ENCODE data around the gene DOCK9.

DNA sequence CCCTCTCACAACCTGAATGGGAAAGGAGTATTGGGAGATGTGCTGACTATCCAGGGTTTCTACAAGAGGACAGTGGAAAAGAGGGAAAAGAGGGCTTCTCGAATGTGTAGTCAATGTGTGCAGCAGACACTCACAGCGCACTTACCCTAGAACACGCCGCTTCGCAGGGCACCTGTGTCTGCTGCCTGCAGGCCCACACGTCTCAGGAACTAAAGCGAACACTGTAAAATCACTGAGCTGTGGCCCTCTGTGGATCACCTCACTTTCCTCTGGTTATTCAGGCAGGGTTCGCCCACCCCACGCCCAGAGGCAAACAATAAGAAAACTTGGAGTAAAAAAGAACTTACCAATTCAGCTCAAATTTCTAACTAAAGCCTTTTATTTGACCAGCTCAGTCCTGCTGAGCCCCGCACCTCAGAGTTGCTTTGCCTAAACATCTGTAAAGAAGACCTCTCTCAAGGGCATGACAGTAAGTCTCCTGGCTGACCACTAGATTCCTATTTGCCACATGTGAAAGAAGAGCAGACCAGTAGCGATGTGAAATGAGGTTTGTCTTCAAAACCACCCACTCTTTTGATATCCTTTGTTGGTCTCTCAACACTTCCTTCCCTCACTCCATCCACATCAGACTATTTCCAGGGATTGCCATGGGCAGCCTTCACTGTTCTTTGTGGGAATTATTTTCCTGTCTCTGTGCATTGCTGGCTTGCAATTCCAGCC is 19.3 kb upstream of the DOCK9 start:
- TF ChIP-seq EGR1 (IDR thresholded peaks at IDR 0.05) (no peak), EP300 (IDR thresholded peaks at IDR 0.05; ENCODE audit: borderline replicate concordance) (no peak), TAF1 (IDR thresholded peaks at IDR 0.05; ENCODE audit: low read depth) (no peak), CEBPB (IDR thresholded peaks at IDR 0.05) (no peak), RAD21 (IDR thresholded peaks at IDR 0.05; ENCODE audit: low read depth) (no peak)
